ENCODE results near the gene ZNF430.

The ZNF430 gene

DNA sequence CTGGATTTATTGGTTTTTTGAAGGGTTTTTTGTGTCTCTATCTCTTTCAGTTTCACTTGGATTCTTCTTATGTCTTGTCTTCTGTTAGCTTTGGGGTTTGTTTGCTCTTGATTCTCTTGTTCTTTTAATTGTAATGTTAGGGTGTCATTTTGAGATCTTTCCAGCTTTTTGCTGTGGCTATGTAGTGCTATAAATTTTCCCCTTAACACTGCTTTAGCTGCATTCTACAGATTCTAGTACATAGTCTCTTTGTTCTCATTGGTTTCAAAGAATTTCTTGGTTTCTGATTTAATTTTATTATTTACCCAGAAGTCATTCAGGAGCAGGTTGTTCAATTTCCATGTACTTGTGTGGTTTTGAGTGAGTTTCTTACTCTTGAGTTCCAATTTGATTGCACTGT, 24.6 kb downstream of the ZNF430 start:
- no peak overlapping the region for H3K4me3 ChIP-seq (ENCODE audit: low read depth, low read length)
- no peak for DNase-seq (ENCODE audit: low read depth)
- in situ Hi-C loops (cut with HindIII; ENCODE audit: low sequenced_read_pairs) = no loop called here
- TF ChIP-seq, protein P1, sequence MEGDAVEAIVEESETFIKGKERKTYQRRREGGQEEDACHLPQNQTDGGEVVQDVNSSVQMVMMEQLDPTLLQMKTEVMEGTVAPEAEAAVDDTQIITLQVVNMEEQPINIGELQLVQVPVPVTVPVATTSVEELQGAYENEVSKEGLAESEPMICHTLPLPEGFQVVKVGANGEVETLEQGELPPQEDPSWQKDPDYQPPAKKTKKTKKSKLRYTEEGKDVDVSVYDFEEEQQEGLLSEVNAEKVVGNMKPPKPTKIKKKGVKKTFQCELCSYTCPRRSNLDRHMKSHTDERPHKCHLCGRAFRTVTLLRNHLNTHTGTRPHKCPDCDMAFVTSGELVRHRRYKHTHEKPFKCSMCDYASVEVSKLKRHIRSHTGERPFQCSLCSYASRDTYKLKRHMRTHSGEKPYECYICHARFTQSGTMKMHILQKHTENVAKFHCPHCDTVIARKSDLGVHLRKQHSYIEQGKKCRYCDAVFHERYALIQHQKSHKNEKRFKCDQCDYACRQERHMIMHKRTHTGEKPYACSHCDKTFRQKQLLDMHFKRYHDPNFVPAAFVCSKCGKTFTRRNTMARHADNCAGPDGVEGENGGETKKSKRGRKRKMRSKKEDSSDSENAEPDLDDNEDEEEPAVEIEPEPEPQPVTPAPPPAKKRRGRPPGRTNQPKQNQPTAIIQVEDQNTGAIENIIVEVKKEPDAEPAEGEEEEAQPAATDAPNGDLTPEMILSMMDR (IDR thresholded peaks at IDR 0.05; ENCODE audit: low read depth, low read length, missing control alignments) = no peak

DNA sequence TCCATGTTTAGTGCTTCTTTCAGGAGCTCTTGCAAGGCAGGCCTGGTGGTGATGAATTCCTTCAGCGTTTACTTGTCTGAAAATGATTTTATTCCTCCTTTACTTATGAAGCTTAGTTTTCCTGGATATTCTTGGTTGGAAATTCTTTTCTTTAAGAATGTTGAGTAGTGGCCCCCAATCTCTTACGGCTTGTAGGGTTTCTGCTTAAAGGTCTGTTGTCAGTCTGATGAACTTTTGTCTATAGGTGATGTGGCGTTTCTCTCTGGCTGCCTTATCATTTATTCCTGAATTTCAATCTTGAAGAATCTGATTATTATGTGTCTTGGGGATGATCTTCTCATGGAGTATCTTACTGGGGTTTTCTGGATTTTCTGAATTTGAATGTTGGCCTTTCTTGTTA, 26.0 kb downstream of the ZNF430 start:
- no peak for DNase-seq (ENCODE audit: low read depth)
- H3K4me3 ChIP-seq (ENCODE audit: low read depth, low read length) = no peak overlapping the region
- in situ Hi-C loops (cut with HindIII; ENCODE audit: low sequenced_read_pairs) = no loop called here
- TF ChIP-seq, protein P1 (IDR thresholded peaks at IDR 0.05; ENCODE audit: low read depth, low read length, missing control alignments) = no peak

DNA sequence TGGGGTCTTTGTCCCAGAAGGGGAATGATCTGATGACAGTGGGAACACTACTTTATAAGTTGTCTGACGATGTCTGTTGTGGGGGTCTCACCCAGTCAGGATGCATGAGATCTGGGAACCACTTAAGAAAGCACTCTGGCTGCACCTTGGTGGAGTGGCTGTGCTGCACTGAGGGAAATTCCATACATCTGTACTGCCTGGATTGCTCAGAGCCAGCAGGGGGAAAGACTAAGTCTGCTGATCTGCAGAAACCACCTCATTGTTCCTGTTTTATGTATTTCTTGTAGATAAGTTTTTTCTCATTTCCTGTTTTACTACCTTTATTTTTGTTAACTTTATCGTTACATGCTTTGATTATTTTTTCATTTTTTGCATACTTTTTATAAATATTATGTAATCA, 27.3 kb downstream of the ZNF430 start:
- in situ Hi-C loops (cut with HindIII; ENCODE audit: low sequenced_read_pairs) = no loop called here
- TF ChIP-seq, protein P1 (IDR thresholded peaks at IDR 0.05; ENCODE audit: low read depth, low read length, missing control alignments) = no peak

DNA sequence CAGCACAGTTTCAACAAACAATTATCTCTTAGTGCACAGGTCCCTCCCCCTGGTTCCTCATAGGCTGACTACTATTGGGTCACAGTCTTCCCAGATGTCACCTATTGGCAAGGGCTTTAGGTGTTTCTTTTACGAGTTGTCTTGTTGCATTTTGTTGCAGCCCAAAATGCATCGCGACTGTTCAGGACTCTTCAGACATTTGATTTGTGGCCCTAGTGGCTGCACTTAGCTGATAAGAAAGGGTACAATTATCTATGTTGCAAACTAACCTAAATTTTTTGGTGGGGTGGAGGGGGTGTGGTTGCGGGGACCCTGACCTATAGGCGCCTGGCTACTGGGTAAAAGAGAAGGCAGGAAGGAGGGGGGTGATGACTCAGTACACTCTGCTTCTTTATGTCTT, 32.4 kb downstream of the ZNF430 start:
- TF ChIP-seq, protein P1 (IDR thresholded peaks at IDR 0.05; ENCODE audit: low read depth, low read length, missing control alignments) = no peak
- in situ Hi-C loops (cut with HindIII; ENCODE audit: low sequenced_read_pairs) = no loop called here
- DNase-seq (ENCODE audit: low read depth) = no peak
- no peak overlapping the region for H3K4me3 ChIP-seq (ENCODE audit: low read depth, low read length)

More for the DNA sequence above, 27.3 kb downstream of the ZNF430 start:
- no peak overlapping the region for H3K4me3 ChIP-seq (ENCODE audit: low read depth, low read length)
- DNase-seq (ENCODE audit: low read depth) = no peak

DNA sequence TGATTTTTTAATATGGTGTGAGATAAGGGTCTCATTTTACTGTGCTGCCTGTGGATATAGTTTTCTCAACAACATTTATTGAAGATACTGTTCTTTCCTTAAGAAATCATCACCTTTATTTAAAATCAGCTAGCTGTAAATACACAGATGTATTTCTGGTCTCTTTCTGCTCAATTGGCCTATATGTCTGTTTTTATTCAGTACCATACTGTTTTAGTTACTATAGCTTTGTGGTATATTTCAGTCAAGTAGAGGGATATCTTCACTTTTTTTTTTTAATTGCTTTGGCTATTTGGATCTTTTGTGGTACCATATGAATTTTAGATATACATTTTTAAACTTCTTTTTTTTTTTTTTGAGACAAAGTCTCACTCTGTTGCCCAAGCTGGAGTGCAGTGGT, 44.9 kb downstream of the ZNF430 start:
- DNase-seq (ENCODE audit: low read depth) = no peak
- TF ChIP-seq, protein P1 (IDR thresholded peaks at IDR 0.05; ENCODE audit: low read depth, low read length, missing control alignments) = no peak
- in situ Hi-C loops (cut with HindIII; ENCODE audit: low sequenced_read_pairs) = no loop called here
- no peak overlapping the region for H3K4me3 ChIP-seq (ENCODE audit: low read depth, low read length)

DNA sequence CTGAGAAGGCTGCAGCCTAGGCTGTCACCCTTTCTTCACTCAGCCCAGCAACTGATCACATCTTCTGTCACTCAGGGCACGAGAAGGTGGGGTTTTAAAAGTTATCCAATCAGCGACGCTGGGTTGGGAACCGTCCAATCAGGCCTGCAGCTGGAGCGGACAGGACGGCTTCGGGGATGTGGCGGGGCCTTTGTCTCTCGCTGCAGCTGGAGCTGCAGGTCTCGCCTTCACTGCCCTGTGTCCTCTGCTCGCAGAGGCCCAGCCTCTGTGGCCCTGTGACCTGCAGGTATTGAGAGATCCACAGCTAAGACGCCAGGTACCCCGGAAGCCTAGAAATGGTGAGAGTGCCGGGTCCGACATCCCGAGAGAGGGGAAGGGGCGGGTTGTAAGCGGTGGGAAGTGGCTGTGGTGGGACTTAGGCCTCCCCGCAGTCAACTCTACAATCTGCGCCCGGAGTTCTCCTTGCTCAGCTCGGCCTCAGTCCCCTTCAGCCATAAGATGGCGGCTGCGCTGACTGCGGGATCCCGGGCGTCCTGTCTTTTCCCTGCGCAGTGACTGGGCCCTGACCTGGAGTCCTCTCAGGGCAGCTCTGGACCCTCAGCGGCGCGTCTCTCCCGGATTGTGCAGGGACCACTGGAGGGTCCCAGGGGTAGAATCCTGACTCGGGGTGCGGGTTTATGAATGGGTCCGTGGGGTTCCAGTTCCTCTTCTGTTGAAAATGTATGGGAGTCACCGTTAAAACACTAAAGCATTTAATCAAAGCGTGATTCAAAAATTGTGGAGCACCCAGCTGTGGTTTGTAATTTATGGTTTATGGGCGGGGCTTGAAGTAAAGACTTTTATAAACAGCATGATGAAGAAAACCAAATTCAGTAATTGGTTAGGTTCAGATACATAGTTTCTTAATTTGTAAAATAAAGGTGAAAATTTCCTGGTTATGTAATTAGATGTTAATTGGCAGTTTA, 61.8 kb downstream of the ZNF430 start, which contains the start of gene ZNF714:
ZNF714 (plus strand) TSS at position 193 of the 965 bp plus-strand sequence. CDS start 16,066 bp downstream, outside the sequence.
- H3K4me3 ChIP-seq (ENCODE audit: low read depth, low read length) = peak within 1 kb of the TSS; percentile 61
- in situ Hi-C loops (cut with HindIII; ENCODE audit: low sequenced_read_pairs) = no loop called here
- TF ChIP-seq, protein P1 (IDR thresholded peaks at IDR 0.05; ENCODE audit: low read depth, low read length, missing control alignments) = no peak
- DNase-seq (ENCODE audit: low read depth) = peak; percentile 72
